RPMI7951 (cell line): Measurements from ENCODE around the gene GABRB2. TPM values are rescaled to one million over a fixed set of nuclear protein-coding genes. Genes with fewer than 3 reads are reported as not detected.

Source experiments
- DNase-seq: peaks from one replicate; pipeline ENCODE4 v3.0.0-alpha.2; 2012; ENCODE audit warnings: low read depth
- total RNA-seq: library from RNA; depleted of rRNA; stranded (reverse); fragments of >200 nt; shearing (Covaris generic); gene quantifications from 2 replicates; pipeline ENCODE4 v1.2.3, GENCODE V29; 2014

Gene GABRB2
- total RNA-seq, 1 experiment from 2014 or later: not detected

- no peak for DNase-seq
These were observed 75.1 kb downstream of the GABRB2 start for GRCh38 chr5:161471211-161471950.

- DNase-seq: no peak
These were observed 78.8 kb downstream of the GABRB2 start for GRCh38 chr5:161467703-161468102.

GRCh38 chr5:161460741-161461140 lies 85.8 kb downstream of the GABRB2 start:
- DNase-seq: no peak

- DNase-seq: no peak
These were observed 99.9 kb downstream of the GABRB2 start for GRCh38 chr5:161446655-161447054.

GRCh38 chr5:161442471-161442870 lies 104.1 kb downstream of the GABRB2 start:
- DNase-seq: no peak

GRCh38 chr5:161432798-161433197 lies 113.7 kb downstream of the GABRB2 start:
- DNase-seq: no peak

GRCh38 chr5:161431963-161432362 lies 114.6 kb downstream of the GABRB2 start:
- no peak for DNase-seq

- no peak for DNase-seq
These were observed 125.5 kb downstream of the GABRB2 start for GRCh38 chr5:161421067-161421466.

- no peak for DNase-seq
These were observed 126.0 kb downstream of the GABRB2 start for GRCh38 chr5:161420521-161420920.

GRCh38 chr5:161414896-161415295 lies 131.6 kb downstream of the GABRB2 start:
- no peak for DNase-seq

GRCh38 chr5:161414037-161414436 lies 132.5 kb downstream of the GABRB2 start:
- no peak for DNase-seq

GRCh38 chr5:161412792-161413191 lies 133.7 kb downstream of the GABRB2 start:
- no peak for DNase-seq

- no peak for DNase-seq
These were observed 135.4 kb downstream of the GABRB2 start for GRCh38 chr5:161411156-161411555.

GRCh38 chr5:161410640-161411039 lies 135.9 kb downstream of the GABRB2 start:
- no peak for DNase-seq

- DNase-seq: no peak
These were observed 137.1 kb downstream of the GABRB2 start for GRCh38 chr5:161409471-161409870.

GRCh38 chr5:161406880-161407279 lies 139.6 kb downstream of the GABRB2 start:
- DNase-seq: no peak

- no peak for DNase-seq
These were observed 142.5 kb downstream of the GABRB2 start for GRCh38 chr5:161403996-161404395.

GRCh38 chr5:161403121-161403520 lies 143.4 kb downstream of the GABRB2 start:
- no peak for DNase-seq

- no peak for DNase-seq
These were observed 145.9 kb downstream of the GABRB2 start for GRCh38 chr5:161400583-161400982.

GRCh38 chr5:161399996-161400562 lies 146.4 kb downstream of the GABRB2 start:
- DNase-seq: no peak

- no peak for DNase-seq
These were observed 149.1 kb downstream of the GABRB2 start for GRCh38 chr5:161397448-161397847.

- DNase-seq: no peak
These were observed 150.4 kb downstream of the GABRB2 start for GRCh38 chr5:161396171-161396570.

GRCh38 chr5:161391724-161392123 lies 154.8 kb downstream of the GABRB2 start:
- no peak for DNase-seq

GRCh38 chr5:161391016-161391415 lies 155.5 kb downstream of the GABRB2 start:
- DNase-seq: no peak
